GM15510 (cell line): ENCODE data around the gene GPC5.

ENCODE experiments used
- POLR2A ChIP-seq: IDR thresholded peaks from 3 replicates; pipeline ENCODE4 v1.6.1; 2011; ENCODE audit warnings: borderline replicate concordance; ENCODE audit not compliant: insufficient read length; ENCODE audit errors: extremely low read depth

GPC5 gene

DNA sequence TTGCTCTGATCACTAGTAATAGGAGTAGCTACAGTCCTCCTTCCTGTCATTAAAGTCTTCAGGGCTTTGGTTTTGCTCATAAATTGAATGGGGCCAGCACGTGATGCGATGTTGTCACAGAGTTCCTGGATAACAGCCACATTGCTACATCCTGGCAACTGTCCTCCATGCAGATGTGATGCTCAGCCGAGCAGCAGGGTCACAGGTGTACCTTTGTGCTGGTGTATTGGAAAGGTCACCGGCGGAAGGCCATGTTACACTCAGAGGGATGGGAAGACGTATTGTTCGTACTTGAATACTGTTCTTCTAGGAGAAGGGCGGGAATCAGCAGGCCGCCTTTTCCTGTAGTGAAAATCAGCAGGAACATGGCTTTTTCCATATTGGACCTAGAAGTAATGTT, 1114.4 kb downstream of the GPC5 start:
- no peak for TF ChIP-seq POLR2A

DNA sequence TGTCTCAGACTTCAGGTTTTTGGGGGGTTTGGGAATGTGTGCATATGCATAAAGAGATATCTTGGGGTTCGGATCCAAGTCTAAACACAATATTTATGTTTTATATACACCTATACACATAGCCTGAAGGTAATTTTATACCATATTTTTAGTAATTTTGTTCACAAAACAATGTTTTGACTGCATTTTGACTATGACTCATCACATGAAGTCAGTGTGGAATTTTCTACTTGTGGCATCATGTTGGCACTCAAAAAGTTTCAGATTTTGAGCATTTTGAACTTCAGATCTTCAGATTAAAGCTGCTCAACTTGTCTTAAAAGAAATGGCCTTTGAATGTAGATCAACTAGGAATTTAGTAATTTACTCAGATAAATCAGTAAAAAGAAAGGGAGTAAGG, 1115.3 kb downstream of the GPC5 start:
- no peak for TF ChIP-seq POLR2A

DNA sequence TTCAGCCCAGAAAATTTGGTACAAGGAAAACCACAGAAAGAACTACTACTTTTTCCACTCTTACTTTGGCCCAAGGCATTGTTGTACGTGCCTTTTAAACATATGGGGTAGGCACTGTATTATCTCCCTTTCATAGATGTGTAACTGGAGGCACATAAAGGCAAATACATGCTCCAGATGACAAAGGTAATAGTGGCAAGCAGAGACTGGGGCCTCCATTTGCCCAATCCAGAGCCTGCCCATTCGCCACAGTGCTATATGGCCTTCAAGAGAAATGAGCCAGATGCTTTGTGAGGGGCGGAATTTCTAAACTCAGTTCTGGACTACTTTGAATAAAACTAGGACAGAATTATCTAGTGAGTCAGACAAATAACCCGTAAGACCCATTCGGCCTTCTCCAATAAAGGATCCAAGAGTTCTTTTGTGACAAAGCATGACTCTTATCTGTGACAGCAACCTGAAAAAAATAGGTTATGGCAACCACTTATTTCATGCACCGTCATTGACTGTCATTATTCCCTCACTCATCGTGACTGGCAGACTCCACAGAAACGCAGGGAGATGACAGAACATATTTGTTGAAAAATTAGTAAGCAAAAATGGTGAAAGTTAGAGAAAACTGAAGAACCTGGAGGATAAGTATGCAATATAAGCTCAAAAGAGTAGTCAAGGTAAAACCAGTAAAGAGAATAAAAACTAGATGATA, 1116.2 kb downstream of the GPC5 start:
- TF ChIP-seq POLR2A: no peak

- TF ChIP-seq POLR2A: no peak
These were observed 1131.9 kb downstream of the GPC5 start for GRCh38 chr13:92530364-92530763.

GRCh38 chr13:92535222-92536006, 1137.0 kb downstream of the GPC5 start:
- no peak for TF ChIP-seq POLR2A

- no peak for TF ChIP-seq POLR2A
These were observed 1139.0 kb downstream of the GPC5 start for GRCh38 chr13:92537471-92537870.

DNA sequence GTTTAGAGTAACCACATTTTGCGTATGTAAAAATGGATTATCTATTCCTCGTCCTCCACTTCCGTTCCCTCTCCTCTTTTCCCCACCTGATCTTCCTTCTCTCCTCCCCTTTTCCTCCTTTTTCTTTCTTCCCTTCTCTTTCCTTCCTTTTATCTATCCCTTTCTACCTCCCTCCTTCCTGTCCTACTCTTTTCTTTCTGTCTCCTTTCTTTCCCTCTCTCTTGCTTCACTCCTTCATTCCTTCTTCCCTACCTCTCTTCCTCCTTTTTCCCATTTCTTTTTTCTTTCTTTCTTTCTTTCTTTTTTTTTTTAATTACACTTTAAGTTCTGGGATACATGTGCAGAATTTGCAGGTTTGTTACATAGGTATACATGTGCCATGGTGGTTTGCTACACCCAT, 1139.7 kb downstream of the GPC5 start:
- no peak for TF ChIP-seq POLR2A

- no peak for TF ChIP-seq POLR2A
These were observed 1148.8 kb downstream of the GPC5 start for GRCh38 chr13:92547266-92547665.

GRCh38 chr13:92549276-92549675, 1150.9 kb downstream of the GPC5 start:
- no peak for TF ChIP-seq POLR2A

- TF ChIP-seq POLR2A: no peak
These were observed 1155.2 kb downstream of the GPC5 start for GRCh38 chr13:92553470-92554114.

DNA sequence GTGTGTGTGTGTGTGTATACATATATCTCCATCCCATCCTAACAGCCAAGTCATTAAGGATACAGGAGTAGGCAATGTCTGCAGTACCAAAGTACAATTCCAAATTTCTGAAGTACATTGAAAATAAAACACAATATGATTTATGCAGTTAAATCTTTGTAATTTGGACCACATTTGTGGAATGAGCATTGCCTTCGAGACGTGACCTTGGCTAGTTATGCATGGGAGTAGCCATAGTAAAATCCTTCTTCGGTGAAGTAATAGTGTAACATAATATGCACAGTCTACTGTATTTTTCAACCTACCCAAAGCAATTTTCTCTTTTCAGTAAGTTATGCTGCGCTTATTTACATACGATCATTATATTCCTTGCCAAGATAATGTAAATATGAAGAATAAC, 1162.5 kb downstream of the GPC5 start:
- TF ChIP-seq POLR2A: no peak

DNA sequence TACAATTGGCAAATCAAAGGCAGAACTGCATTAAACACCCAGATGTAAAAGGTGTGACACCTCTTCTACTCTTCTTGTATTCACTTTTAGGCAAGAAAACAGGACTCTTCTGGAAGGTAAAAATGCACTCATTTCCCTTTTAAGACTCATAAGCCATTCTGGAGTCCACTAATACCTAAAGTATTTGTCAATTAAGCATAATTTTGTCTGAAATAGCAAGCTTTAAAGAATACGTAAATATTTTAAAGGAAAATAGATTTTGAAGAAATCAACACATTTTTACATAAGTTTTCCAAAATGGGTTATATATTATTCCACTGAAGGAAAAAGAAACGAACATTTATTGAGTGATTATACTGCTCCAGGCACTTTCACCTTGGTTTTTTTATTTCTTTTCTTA, 1166.5 kb downstream of the GPC5 start:
- no peak for TF ChIP-seq POLR2A

DNA sequence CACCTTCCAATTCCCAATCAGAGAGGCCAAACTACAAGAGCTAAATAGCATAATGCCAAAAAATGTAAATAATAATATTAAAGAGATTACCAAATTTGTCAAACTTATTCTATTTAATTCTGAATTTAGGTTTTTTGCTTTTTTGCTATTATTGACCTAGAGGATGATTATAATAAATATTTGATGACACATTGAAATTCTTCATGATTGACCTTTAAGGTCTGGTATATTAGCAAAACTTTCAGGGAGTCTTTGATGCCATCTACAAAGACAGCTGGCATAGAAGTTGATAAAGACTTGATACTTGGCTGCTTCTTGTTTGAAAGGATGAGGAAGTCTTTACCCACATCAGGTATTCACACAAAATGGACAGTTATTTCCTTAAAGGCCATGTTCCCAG, 1168.3 kb downstream of the GPC5 start:
- no peak for TF ChIP-seq POLR2A

DNA sequence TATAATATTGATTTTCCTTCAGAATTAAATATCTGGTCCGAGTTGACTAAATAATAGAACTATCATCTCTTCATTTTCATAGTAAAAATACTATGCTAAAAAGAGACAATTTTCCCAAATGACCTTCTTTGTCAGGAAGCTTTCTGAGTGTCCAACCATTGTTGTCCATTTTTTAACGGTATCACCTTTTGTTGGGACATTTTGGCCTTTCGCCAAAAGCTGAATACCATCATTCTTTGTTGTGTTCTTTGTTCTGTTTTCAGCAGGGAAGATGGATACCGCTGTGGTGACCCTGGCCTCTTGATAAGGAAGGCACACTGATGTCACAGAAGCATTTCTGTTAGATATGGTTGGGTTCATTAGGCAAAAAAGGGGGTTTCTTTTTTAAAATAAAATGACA, 1173.8 kb downstream of the GPC5 start:
- no peak for TF ChIP-seq POLR2A

DNA sequence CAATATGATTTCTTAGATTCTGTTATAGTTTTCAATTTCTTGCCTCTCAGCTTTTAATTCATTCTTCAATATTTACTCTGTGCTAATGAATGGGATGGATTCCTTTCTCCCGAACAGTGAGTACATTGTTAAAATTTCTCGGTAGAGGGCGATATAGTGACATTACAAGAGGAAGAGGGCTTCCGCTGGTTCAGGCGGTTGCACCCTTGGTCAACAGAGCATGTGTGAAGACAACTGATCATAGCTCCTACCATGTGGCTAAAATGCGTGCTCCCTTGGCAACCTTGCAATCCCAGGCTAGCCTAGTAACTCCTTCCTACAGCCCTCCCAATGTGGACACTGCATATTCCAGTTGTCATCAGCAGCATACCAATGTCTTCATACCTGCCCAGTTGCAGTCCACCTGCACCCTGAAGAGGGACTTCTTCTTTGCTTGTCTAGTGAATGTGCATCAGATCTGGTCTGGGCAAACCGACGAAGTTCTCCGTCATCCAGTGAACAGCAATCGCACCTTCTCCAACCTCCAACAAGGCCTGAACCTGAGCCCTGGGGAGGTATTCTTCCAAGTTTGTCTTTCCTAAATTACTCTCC, 1175.1 kb downstream of the GPC5 start:
- no peak for TF ChIP-seq POLR2A

- TF ChIP-seq POLR2A: no peak
These were observed 1176.1 kb downstream of the GPC5 start for GRCh38 chr13:92574499-92574898.

DNA sequence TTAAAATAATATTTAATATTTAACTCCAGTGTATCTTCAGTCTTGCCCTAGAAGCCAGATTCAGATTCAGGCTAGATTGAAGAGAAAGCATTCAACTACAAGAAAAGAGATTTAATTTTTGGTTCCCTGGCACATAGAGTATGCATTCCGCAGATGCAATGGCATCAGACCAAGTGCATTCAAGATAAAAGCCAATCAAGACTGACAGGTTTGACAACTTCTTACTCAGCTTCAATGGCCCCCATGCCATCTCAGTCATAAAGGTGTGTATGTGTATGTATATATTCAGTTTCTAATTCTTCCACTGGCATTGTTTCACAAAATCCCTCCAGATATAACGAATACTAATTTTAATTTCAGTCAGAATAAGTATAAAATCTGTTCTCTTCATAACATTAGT, 1177.4 kb downstream of the GPC5 start:
- no peak for TF ChIP-seq POLR2A
